Activated CD8-positive, alpha-beta T cell treated with anti-CD3 and anti-CD28 coated beads for 36 hours (primary cell): Measurements from ENCODE around the gene MYO10. TPM values are rescaled to one million over a fixed set of nuclear protein-coding genes. Genes with fewer than 3 reads are reported as not detected.

Source experiments
- ATAC-seq: fragments of 200-7000 bp; cut with Tn5 transposase; one replicate; pipeline ENCODE4 v1.10.0; 2021; ENCODE audit warnings: mild to moderate bottlenecking, moderate library complexity
- CTCF ChIA-PET: fragments of 350-600 bp; sonication (Branson Sonifier 250); formaldehyde crosslinking; loops from one replicate; lab custom pipeline; 2021; ENCODE audit warnings: antibody characterized with exemption; lab: Charles Lee
- POLR2A ChIA-PET: fragments of 350-600 bp; sonication (Branson Sonifier 250); formaldehyde crosslinking; loops from one replicate; lab custom pipeline; 2021; ENCODE audit warnings: antibody characterized with exemption; lab: Charles Lee
- DNase-seq: peaks from one replicate; pipeline ENCODE4 v3.0.0-alpha.2; 2020
- H3K27ac Mint-ChIP-seq: one replicate; pipeline ENCODE4 v1.8.0; 2021; ENCODE audit warnings: mild to moderate bottlenecking, mixed read lengths
- H3K27me3 Mint-ChIP-seq: one replicate; pipeline ENCODE4 v1.8.0; 2021; ENCODE audit warnings: mixed read lengths
- H3K36me3 Mint-ChIP-seq: one replicate; pipeline ENCODE4 v1.8.0; 2021; ENCODE audit warnings: low read depth, mixed read lengths
- H3K4me1 Mint-ChIP-seq: one replicate; pipeline ENCODE4 v1.8.0; 2021; ENCODE audit warnings: low read depth, mixed read lengths
- H3K4me3 Mint-ChIP-seq: one replicate; pipeline ENCODE4 v1.8.0; 2021; ENCODE audit warnings: mild to moderate bottlenecking, moderate library complexity, mixed read lengths
- H3K9me3 Mint-ChIP-seq: one replicate; pipeline ENCODE4 v1.8.0; 2021; ENCODE audit warnings: mixed read lengths
- intact Hi-C: fragments of 100-400 bp; cut with micrococcal nuclease; formaldehyde crosslinking; loops from one replicate; pipeline ENCODE4 v1.10.0; 2022
- total RNA-seq, 2 experiments: library from RNA; stranded (reverse); gene quantifications; one replicate each; pipeline ENCODE4 v1.2.3, GENCODE V29; 2021
- TF ChIP-seq, protein P1 (sequence below): fragments of 200-600 bp; IDR thresholded peaks from one replicate; pipeline ENCODE4 v1.8.0; 2022; ENCODE audit warnings: antibody characterized with exemption, mild to moderate bottlenecking

Gene MYO10
- total RNA-seq, 2 experiments from 2014 or later = 0.09 TPM; not detected in 1

DNA sequence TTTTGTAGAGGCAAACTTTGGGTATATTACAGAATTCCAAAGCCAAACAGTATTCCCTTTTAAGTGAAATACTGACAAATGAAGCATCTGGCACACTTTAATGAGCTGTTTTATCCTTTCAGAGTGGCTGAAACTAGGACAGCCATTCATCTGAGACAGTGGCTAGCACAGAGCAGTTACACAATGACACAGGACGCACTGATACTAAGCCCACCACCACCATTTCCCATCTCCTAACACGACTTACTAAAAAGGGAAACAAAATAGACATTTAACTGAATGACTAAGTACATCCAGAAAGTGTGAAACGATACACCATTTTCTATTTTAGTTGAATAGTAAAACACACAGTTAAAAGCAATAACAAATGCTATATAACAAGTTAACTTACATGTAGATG, 198.9 kb downstream of the MYO10 start:
- TF ChIP-seq, protein P1, sequence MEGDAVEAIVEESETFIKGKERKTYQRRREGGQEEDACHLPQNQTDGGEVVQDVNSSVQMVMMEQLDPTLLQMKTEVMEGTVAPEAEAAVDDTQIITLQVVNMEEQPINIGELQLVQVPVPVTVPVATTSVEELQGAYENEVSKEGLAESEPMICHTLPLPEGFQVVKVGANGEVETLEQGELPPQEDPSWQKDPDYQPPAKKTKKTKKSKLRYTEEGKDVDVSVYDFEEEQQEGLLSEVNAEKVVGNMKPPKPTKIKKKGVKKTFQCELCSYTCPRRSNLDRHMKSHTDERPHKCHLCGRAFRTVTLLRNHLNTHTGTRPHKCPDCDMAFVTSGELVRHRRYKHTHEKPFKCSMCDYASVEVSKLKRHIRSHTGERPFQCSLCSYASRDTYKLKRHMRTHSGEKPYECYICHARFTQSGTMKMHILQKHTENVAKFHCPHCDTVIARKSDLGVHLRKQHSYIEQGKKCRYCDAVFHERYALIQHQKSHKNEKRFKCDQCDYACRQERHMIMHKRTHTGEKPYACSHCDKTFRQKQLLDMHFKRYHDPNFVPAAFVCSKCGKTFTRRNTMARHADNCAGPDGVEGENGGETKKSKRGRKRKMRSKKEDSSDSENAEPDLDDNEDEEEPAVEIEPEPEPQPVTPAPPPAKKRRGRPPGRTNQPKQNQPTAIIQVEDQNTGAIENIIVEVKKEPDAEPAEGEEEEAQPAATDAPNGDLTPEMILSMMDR = no peak
- H3K27me3 Mint-ChIP-seq = peaks cover 11% of the 10 kb centered on the region
- H3K36me3 Mint-ChIP-seq = no peaks in the 10 kb centered on the region
- H3K9me3 Mint-ChIP-seq = no peaks in the 10 kb centered on the region
- intact Hi-C loops = no loop called here
- H3K4me3 Mint-ChIP-seq = no peak overlapping the region
- ChIA-PET POLR2A (no interaction called here), CTCF (no interaction called here)
- H3K27ac Mint-ChIP-seq = no peak overlapping the region
- H3K4me1 Mint-ChIP-seq = no peaks in the 10 kb centered on the region
- DNase-seq = no peak
- ATAC-seq = no peak

DNA sequence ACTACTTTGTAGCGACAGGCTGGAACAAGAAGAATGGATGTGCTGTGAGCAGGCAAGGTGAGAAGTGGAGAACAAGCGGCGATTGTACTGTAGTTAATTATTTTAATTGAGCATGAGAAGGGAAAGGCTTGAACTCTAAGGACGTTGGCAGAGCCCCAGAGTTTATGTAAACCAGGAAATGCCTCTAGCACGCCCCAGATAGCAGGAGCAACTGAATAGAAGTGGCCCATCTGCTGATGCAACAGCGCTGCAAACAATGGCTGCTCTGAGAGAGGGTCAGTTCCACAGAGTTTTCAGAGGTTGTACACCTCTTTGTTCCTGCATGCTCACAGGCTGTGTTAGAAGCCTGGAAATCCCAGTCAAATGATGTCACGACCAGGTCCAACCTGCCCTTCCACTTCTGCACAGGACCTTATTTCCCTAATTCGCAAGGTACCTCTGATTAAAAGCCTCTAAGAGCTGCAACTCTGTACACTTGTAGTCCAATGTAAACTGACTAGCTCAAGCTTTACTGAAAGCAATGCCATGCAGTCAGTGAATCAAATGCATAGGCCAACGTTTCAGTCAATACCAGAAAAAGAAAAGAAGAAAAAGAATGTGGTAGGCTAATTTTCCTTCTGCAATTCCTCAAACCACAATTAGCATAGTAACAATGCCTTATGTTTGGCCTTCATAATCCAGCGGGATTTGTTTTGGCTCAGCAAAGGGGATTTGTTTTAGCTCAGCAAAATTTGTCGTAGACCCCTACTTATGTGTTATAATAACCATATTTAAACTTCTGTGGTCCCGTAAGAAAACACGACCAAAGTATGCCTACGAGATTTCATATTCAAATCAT, 199.7 kb downstream of the MYO10 start:
- no peak for ATAC-seq
- CTCF ChIA-PET = no interaction called here
- TF ChIP-seq, protein P1 = no peak
- POLR2A ChIA-PET = no interaction called here
- Mint-ChIP-seq H3K36me3 (no peaks in the 10 kb centered on the region), H3K9me3 (no peaks in the 10 kb centered on the region), H3K4me3 (no peak overlapping the region), H3K4me1 (no peaks in the 10 kb centered on the region), H3K27me3 (peaks cover 10% of the 10 kb centered on the region), H3K27ac (no peak overlapping the region)
- intact Hi-C loops = no loop called here
- DNase-seq = no peak

DNA sequence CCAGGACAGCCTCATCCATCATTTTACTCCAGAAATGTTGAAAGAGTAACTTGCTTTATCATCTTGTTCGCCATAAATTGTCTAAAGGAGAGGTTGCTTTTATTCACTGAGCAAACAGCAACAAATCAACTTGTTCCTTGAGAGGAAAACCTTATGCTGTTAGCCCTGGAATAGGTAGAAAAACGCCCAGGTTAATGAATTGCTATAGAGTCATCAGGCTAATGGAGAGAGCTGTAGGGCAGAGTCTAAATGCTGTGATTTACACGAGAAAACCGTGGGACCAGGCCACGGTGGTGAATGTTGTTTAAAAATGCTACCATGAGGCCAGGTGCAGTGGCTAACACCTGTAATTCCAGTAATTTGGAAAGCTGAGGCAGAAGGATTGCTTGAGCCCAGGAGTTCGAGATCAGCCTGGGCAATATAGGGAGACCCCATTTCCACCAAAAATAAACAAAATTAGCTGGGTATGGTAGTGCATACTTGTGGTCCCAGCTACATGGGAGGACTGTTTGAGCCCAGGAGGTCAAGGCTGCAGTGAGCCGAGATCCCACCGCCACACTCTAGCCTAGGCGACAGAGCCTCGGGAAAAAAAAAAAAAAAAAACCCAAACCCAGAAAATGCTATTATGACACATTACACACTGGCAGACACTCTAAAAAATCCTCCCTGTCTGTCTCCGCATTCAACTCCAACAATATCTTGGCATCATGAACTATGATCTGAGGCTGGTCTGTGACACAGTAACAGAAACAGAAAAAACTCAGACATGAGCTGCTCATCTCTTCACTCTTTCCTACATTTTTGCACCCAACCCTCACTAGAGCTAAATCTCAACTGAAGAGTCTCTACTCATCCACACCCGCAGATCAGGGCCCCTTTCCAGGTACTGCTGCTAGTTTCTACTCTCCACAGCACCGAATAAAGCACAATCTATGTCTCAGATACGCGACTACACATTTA, 200.7 kb downstream of the MYO10 start:
- intact Hi-C loops = no loop called here
- DNase-seq (no peak), ATAC-seq (no peak)
- Mint-ChIP-seq H3K36me3 (no peaks in the 10 kb centered on the region), H3K4me1 (no peaks in the 10 kb centered on the region), H3K27me3 (peaks cover 10% of the 10 kb centered on the region), H3K27ac (no peak overlapping the region), H3K9me3 (no peaks in the 10 kb centered on the region), H3K4me3 (no peak overlapping the region)
- ChIA-PET POLR2A (no interaction called here), CTCF (no interaction called here)
- TF ChIP-seq, protein P1 = no peak

DNA sequence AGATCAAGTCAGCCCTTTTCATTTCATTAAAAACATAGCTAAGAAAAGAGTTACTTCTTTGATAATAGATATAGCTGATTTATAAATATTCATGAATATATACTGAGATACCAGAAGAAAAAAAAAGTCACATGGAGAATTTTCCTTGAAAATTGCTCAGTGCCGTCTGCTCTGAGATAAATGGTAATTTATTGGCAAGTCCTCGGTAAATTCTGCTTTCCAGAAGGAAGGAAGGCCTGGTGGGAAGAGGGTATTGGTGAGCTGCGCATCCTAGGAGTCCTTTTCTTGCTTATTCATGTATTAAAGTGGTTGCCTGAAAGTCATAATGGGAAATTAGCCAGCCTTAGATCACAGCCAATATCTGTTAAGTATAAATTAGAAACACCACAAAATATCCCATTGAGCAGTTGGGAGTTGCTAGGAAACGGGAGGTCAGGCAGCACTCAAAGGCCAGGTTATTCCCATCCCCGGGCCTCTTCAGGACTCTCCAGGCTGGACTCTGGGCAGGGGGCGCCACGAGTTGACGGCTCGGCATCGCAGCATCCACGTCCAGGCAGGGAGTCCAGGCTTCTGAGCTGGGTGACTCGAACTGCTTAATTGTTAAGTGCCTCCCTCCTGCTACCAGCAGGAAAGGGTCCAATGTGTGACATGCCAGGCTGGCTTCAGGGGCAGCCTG, 202.6 kb downstream of the MYO10 start:
- ATAC-seq (no peak), DNase-seq (no peak)
- Mint-ChIP-seq H3K4me1 (no peaks in the 10 kb centered on the region), H3K36me3 (no peaks in the 10 kb centered on the region), H3K4me3 (no peak overlapping the region), H3K9me3 (no peaks in the 10 kb centered on the region), H3K27ac (no peak overlapping the region), H3K27me3 (peaks cover 7% of the 10 kb centered on the region)
- CTCF ChIA-PET = interaction anchor here (1.2 kb wide), 1 partner anchor 184 kb away, joined by 4 read pairs; no protein-coding TSS in a partner anchor
- TF ChIP-seq, protein P1 = no peak
- POLR2A ChIA-PET = interaction anchor here (0.6 kb wide), 1 partner anchor 34 kb away, joined by 4 read pairs; no protein-coding TSS in a partner anchor
- intact Hi-C loops = no loop called here
